GM12878 (cell line): ENCODE data around the gene AP3D1.

Source experiments
- BCL11A ChIP-seq: IDR thresholded peaks from 2 replicates; pipeline ENCODE4 v1.6.1; 2011; ENCODE audit warnings: low read depth, low read length
- MXI1 ChIP-seq: fragments of 150-350 bp; IDR thresholded peaks from 2 replicates; pipeline ENCODE4 v1.6.1; 2011; ENCODE audit warnings: low read depth, mild to moderate bottlenecking, inconsistent platforms, low read length, improper control_type of control experiment
- RCOR1 ChIP-seq: conservative IDR thresholded peaks from 2 replicates; pipeline ENCODE4 v1.6.1; 2012; ENCODE audit warnings: low read depth, low read length, improper control_type of control experiment
- TF ChIP-seq, protein P1 (sequence below): fragments of 450-650 bp; conservative IDR thresholded peaks from 2 replicates; pipeline ENCODE4 v1.6.1; 2017; ENCODE audit warnings: mild to moderate bottlenecking, moderate library complexity

DNA sequence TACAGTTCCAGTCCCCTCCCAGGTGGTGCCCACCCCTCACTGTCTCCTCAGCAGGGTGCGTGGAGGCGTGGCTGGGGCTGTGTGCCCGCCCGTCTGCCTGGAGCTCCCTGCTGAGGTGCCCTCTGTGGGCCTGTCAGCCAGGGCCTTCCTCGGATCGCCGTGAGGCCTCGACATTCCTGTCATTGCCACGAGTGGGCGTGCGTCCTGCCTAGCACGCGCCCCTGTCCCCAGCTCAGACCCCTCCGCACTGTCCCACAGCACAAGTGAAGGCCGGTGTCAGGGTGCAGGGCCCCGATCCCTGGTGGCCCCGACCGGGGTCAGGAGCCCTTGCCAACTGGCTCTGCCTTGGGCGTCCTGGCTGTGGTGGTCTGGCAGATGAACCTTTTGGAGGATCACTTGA lies 44.5 kb upstream of the AP3D1 start:
- TF ChIP-seq BCL11A (no peak), MXI1 (no peak), RCOR1 (no peak)
- TF ChIP-seq, protein P1, sequence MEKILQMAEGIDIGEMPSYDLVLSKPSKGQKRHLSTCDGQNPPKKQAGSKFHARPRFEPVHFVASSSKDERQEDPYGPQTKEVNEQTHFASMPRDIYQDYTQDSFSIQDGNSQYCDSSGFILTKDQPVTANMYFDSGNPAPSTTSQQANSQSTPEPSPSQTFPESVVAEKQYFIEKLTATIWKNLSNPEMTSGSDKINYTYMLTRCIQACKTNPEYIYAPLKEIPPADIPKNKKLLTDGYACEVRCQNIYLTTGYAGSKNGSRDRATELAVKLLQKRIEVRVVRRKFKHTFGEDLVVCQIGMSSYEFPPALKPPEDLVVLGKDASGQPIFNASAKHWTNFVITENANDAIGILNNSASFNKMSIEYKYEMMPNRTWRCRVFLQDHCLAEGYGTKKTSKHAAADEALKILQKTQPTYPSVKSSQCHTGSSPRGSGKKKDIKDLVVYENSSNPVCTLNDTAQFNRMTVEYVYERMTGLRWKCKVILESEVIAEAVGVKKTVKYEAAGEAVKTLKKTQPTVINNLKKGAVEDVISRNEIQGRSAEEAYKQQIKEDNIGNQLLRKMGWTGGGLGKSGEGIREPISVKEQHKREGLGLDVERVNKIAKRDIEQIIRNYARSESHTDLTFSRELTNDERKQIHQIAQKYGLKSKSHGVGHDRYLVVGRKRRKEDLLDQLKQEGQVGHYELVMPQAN = no peak
